Left lung (tissue), 10 donors: Measurements from ENCODE around the gene SPTBN4. TPM values are rescaled to one million over a fixed set of nuclear protein-coding genes. Genes with fewer than 3 reads are reported as not detected.
"Not testable (repeated sequence)": the region's sequence is repeated elsewhere in the genome, so short reads cannot be mapped to it uniquely, and the experiment has no call there.

Experiments used
- ATAC-seq: fragments of 200-7000 bp; cut with Tn5 transposase; one replicate; pipeline ENCODE4 v1.9.1; 2020; ENCODE audit warnings: moderate library complexity
- DNase-seq, 4 donors: peaks; one replicate each; pipeline ENCODE4 v3.0.0-alpha.2; 2013 to 2020
- H3K27ac ChIP-seq, 2 donors: fragments of 200-600 bp; sonication (generic) in 1 of 2; one replicate each; pipeline versions ENCODE4 v1.5.0 to v1.8.0; 2020 to 2021
- H3K27me3 ChIP-seq, 2 donors: fragments of 200-600 bp; sonication (generic) in 1 of 2; one replicate each; pipeline versions ENCODE4 v1.5.0 to v1.8.0; 2020 to 2021
- H3K36me3 ChIP-seq, 2 donors: fragments of 200-600 bp; sonication (generic) in 1 of 2; one replicate each; pipeline versions ENCODE4 v1.5.0 to v1.8.0; 2020 to 2021
- H3K4me1 ChIP-seq, 2 donors: fragments of 200-600 bp; one replicate each; pipeline ENCODE4 v1.8.0; 2021
- H3K4me3 ChIP-seq, 2 donors: fragments of 200-600 bp; sonication (generic) in 1 of 2; one replicate each; pipeline versions ENCODE4 v1.5.0 to v1.8.0; 2020 to 2021; ENCODE audit warnings: mild to moderate bottlenecking in 1 of 2
- H3K9me3 ChIP-seq, 2 donors: fragments of 200-600 bp; sonication (generic) in 1 of 2; one replicate each; pipeline versions ENCODE4 v1.5.0 to v1.8.0; 2020 to 2021
- CTCF ChIP-seq, 2 donors: fragments of 200-600 bp; sonication (generic) in 1 of 2; IDR thresholded peaks; one replicate each; pipeline versions ENCODE4 v1.5.0 to v1.8.0; 2021; ENCODE audit warnings: antibody characterized with exemption in 2 of 2
- intact Hi-C, 2 donors: fragments of 100-400 bp; cut with DNase I; formaldehyde crosslinking; loops; one replicate each; pipeline versions ENCODE4 v1.11.2 to v1.14.2; 2022
- polyA plus RNA-seq, 6 donors: library from polyadenylated mRNA; unstranded; fragments of 120-200 nt; gene quantifications; one replicate each; pipeline ENCODE4 v1.2.1, GENCODE V29; 2013; ENCODE audit not compliant: insufficient read length in 6 of 6
- total RNA-seq, 2 donors: library from RNA; stranded (reverse); fragmentation: NEBNext Ultra II Directional; extraction: Animal tissue kit (Norgen Biotek cat#: 25700); gene quantifications; one replicate each; pipeline ENCODE4 v1.2.1, GENCODE V29; 2021
- donor health status: DM: no; HTN: yes; CAD: no.
- donor health status: DM: no; HTN: no; CAD: no.

SPTBN4 gene
- total and polyA plus RNA-seq, 8 donors, result 0.42 to 2.5 (median 1.3) TPM

GRCh38 chr19:40588926-40589569 lies 122.2 kb downstream of the SPTBN4 start:
- Histone ChIP-seq H3K4me1 (peaks cover 0 to 25% of the 10 kb centered on the region in 2 donors), H3K36me3 (peaks cover 0 to 69% of the 10 kb centered on the region in 2 donors), H3K27ac (no peak overlapping the region), H3K27me3 (no peaks in the 10 kb centered on the region), H3K9me3 (no peaks in the 10 kb centered on the region), H3K4me3 (no peak overlapping the region)
- DNase-seq (no peak), ATAC-seq (no peak)
- intact Hi-C loops, result no loop called here
- no peak for TF ChIP-seq CTCF (IDR thresholded peaks at IDR 0.05)

- no peak for DNase-seq
- Histone ChIP-seq H3K27ac (no peak overlapping the region), H3K36me3 (peaks cover 0 to 61% of the 10 kb centered on the region in 2 donors), H3K4me3 (no peak overlapping the region), H3K27me3 (peaks cover 0 to 5% of the 10 kb centered on the region in 2 donors), H3K4me1 (peaks cover 0 to 17% of the 10 kb centered on the region in 2 donors), H3K9me3 (no peaks in the 10 kb centered on the region)
- no peak for TF ChIP-seq CTCF (IDR thresholded peaks at IDR 0.05)
- no peak for ATAC-seq
- intact Hi-C loops, result loop anchor here in 1 of 2 donors (10.0 kb wide), 1 partner anchor 55 kb away; no protein-coding TSS in a partner anchor
Observed at GRCh38 chr19:40589591-40590429, 123.0 kb downstream of the SPTBN4 start.

GRCh38 chr19:40590464-40591265 lies 123.9 kb downstream of the SPTBN4 start:
- no peak overlapping the region for H3K4me3 ChIP-seq
- H3K27ac ChIP-seq, result no peak overlapping the region
- ATAC-seq (no peak), DNase-seq (no peak)
- no peaks in the 10 kb centered on the region for H3K9me3 ChIP-seq
- H3K36me3 ChIP-seq, result peaks cover 0 to 54% of the 10 kb centered on the region in 2 donors
- H3K27me3 ChIP-seq, result peaks cover 0 to 14% of the 10 kb centered on the region in 2 donors
- peaks cover 0 to 10% of the 10 kb centered on the region in 2 donors for H3K4me1 ChIP-seq
- no peak for TF ChIP-seq CTCF (IDR thresholded peaks at IDR 0.05)
- intact Hi-C loops, result loop anchor here in 1 of 2 donors (10.0 kb wide), 1 partner anchor 56 kb away; no protein-coding TSS in a partner anchor

- intact Hi-C loops, result loop anchor here in 1 of 2 donors (10.0 kb wide), 1 partner anchor 57 kb away; no protein-coding TSS in a partner anchor
- H3K4me3 ChIP-seq, result not testable (repeated sequence)
Observed at GRCh38 chr19:40591724-40592123, 124.9 kb downstream of the SPTBN4 start.

GRCh38 chr19:40592170-40592569 lies 125.4 kb downstream of the SPTBN4 start:
- peaks cover 0 to 7% of the 10 kb centered on the region in 2 donors for H3K4me1 ChIP-seq
- peaks cover 11 to 29% of the 10 kb centered on the region in 2 donors for H3K27me3 ChIP-seq
- intact Hi-C loops, result loop anchor here in 1 of 2 donors (10.0 kb wide), 1 partner anchor 57 kb away; no protein-coding TSS in a partner anchor
- peak; percentile 42 for ATAC-seq
- TF ChIP-seq CTCF (IDR thresholded peaks at IDR 0.05), result no peak
- H3K4me3 ChIP-seq, result no peak overlapping the region
- H3K27ac ChIP-seq, result no peak overlapping the region
- H3K9me3 ChIP-seq, result no peaks in the 10 kb centered on the region
- H3K36me3 ChIP-seq, result peaks cover 0 to 39% of the 10 kb centered on the region in 2 donors
- no peak for DNase-seq

More at GRCh38 chr19:40591724-40592123, 124.9 kb downstream of the SPTBN4 start:
- H3K9me3 ChIP-seq, DNase-seq, ATAC-seq, H3K4me1 ChIP-seq, H3K27ac ChIP-seq: not testable (repeated sequence)
- peaks cover 6 to 24% of the 10 kb centered on the region in 2 donors for H3K27me3 ChIP-seq
- H3K36me3 ChIP-seq, result peaks cover 0 to 43% of the 10 kb centered on the region in 2 donors
